HG03575 (cell line): Measurements from ENCODE around the gene GAB3.
"Not testable (repeated sequence)": the region's sequence is repeated elsewhere in the genome, so short reads cannot be mapped to it uniquely, and the experiment has no call there.

Experiments
- ATAC-seq: cut with Tn5 transposase; IDR thresholded peaks from one replicate; pipeline ENCODE4 v1.9.1; 2021; ENCODE audit not compliant: unreplicated experiment, insufficient number of reproducible peaks, low FRiP score; ENCODE audit errors: extremely low read depth

Gene GAB3

GRCh38 chrX:154643708-154644107 is 107.2 kb downstream of the GAB3 start:
- not testable (repeated sequence) for ATAC-seq

DNA sequence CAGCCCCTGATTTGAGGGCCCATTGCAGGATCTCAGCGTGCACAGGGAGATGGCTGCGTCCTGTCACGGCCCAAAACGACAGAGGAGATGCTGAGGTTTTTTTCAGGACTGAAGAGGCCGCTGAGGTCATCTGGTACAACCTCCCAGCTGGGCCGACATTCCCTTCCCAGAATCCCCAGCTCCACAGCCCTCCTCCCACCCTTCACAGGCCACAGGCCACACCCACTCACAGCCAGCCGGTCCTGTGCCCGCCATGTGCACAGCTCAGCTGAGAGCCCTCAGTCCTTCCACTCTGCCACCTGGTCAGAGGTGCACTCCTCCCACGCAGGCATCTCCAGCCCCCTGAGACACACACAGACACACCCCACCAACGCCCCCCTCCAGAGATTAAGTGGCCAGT is 109.1 kb downstream of the GAB3 start:
- not testable (repeated sequence) for ATAC-seq

- ATAC-seq: not testable (repeated sequence)
These were observed 117.2 kb downstream of the GAB3 start for GRCh38 chrX:154633661-154634060.

DNA sequence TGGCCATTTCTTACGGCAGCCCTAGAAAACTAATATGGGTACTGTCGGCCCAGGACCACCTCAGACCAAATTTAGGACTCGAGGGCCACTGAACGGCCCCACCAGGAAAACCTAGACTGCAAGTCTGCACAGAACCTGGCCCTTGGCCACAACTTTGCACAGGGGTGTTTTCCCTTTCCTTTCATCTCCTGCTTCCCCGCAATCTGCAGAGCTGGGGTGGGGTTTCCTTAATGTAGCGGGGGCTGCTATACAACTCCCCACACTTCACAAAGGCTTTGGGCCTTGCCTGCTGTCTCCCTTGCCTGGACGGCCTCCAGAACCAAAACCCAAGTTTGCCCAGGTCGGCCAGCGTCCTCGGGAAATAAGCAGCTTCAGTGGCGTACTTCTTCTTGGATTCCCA is 119.9 kb downstream of the GAB3 start:
- not testable (repeated sequence) for ATAC-seq

DNA sequence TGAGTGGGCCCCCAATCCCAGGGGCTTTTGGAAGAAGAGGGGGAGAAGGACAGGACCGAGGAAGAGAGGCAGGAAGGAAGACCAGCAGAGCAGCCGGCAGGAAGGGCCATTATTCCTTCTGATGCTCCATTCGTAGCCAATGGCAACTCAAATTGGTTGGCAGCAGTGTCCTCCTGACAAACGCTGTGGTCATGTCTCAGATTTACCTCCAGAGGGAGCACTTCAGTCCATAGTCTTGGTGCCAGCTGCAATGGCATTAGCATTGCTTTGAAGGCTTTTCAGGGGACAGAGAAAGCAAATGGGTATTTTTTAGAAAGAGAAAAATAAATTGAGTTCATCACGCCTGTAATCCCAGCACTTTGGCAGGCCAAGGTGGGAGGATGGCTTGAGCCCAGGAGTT is 121.9 kb downstream of the GAB3 start:
- not testable (repeated sequence) for ATAC-seq
